ENCODE data around the gene MLF2.
"Not testable (repeated sequence)": the region's sequence is repeated elsewhere in the genome, so short reads cannot be mapped to it uniquely, and the experiment has no call there.

Gene MLF2

GRCh38 chr12:6735448-6736191 is 17.3 kb downstream of the MLF2 start:
- no peaks in the 10 kb centered on the region for H3K27me3 Mint-ChIP-seq
- peaks cover 17% of the 10 kb centered on the region for H3K36me3 Mint-ChIP-seq (ENCODE audit: low read depth)

GRCh38 chr12:6734506-6735387 is 18.2 kb downstream of the MLF2 start:
- Mint-ChIP-seq H3K4me3 (no peak overlapping the region), H3K36me3 (ENCODE audit: low read depth) (peaks cover 24% of the 10 kb centered on the region), H3K4me1 (ENCODE audit: low read depth) (peaks cover 7% of the 10 kb centered on the region), H3K27ac (no peak overlapping the region), H3K9me3 (no peaks in the 10 kb centered on the region), H3K27me3 (no peaks in the 10 kb centered on the region)

More at GRCh38 chr12:6735448-6736191, 17.3 kb downstream of the MLF2 start:
- Mint-ChIP-seq H3K4me3 (no peak overlapping the region), H3K4me1 (ENCODE audit: low read depth) (peaks cover 7% of the 10 kb centered on the region), H3K27ac (peak overlapping the region; percentile 9), H3K9me3 (no peaks in the 10 kb centered on the region)

- Mint-ChIP-seq H3K27ac (no peak overlapping the region), H3K36me3 (ENCODE audit: low read depth) (peaks cover 55% of the 10 kb centered on the region), H3K4me1 (ENCODE audit: low read depth) (peaks cover 8% of the 10 kb centered on the region), H3K9me3 (no peaks in the 10 kb centered on the region), H3K4me3 (no peak overlapping the region), H3K27me3 (no peaks in the 10 kb centered on the region)
These were observed 22.8 kb downstream of the MLF2 start for GRCh38 chr12:6730169-6730568.

GRCh38 chr12:6729186-6729585 is 23.8 kb downstream of the MLF2 start:
- H3K9me3 Mint-ChIP-seq, result no peaks in the 10 kb centered on the region
- H3K27me3 Mint-ChIP-seq, result no peaks in the 10 kb centered on the region
- H3K36me3 Mint-ChIP-seq (ENCODE audit: low read depth), result peaks cover 51% of the 10 kb centered on the region
- no peak overlapping the region for H3K4me3 Mint-ChIP-seq
- peaks cover 17% of the 10 kb centered on the region for H3K4me1 Mint-ChIP-seq (ENCODE audit: low read depth)
- no peak overlapping the region for H3K27ac Mint-ChIP-seq

GRCh38 chr12:6725350-6725749 is 27.6 kb downstream of the MLF2 start:
- H3K27me3 Mint-ChIP-seq, result no peaks in the 10 kb centered on the region
- H3K9me3 Mint-ChIP-seq, result no peaks in the 10 kb centered on the region
- H3K4me1 Mint-ChIP-seq (ENCODE audit: low read depth), result peaks cover 31% of the 10 kb centered on the region
- peak overlapping the region; percentile 69 for H3K27ac Mint-ChIP-seq
- peaks cover 37% of the 10 kb centered on the region for H3K36me3 Mint-ChIP-seq (ENCODE audit: low read depth)
- peak overlapping the region; percentile 88 for H3K4me3 Mint-ChIP-seq

- Mint-ChIP-seq H3K27me3 (no peaks in the 10 kb centered on the region), H3K36me3 (ENCODE audit: low read depth) (peaks cover 27% of the 10 kb centered on the region), H3K27ac (peak overlapping the region; percentile 91), H3K4me3 (peak overlapping the region; percentile 88), H3K4me1 (ENCODE audit: low read depth) (peaks cover 31% of the 10 kb centered on the region), H3K9me3 (no peaks in the 10 kb centered on the region)
These were observed 28.5 kb downstream of the MLF2 start for GRCh38 chr12:6724409-6724797.

GRCh38 chr12:6723607-6724408 is 29.1 kb downstream of the MLF2 start, which contains the start of gene COPS7A:
COPS7A (plus strand) TSS chr12:6724046; CDS start chr12:6724657, 611 bp downstream.
- peak within 1 kb of the TSS; percentile 91 for H3K27ac Mint-ChIP-seq
- peaks cover 31% of the 10 kb centered on the region for H3K4me1 Mint-ChIP-seq (ENCODE audit: low read depth)
- H3K9me3 Mint-ChIP-seq, result no peaks in the 10 kb centered on the region
- no peaks in the 10 kb centered on the region for H3K27me3 Mint-ChIP-seq
- peak within 1 kb of the TSS; percentile 88 for H3K4me3 Mint-ChIP-seq
- H3K36me3 Mint-ChIP-seq (ENCODE audit: low read depth), result peaks cover 21% of the 10 kb centered on the region

GRCh38 chr12:6722863-6723262 is 30.1 kb downstream of the MLF2 start:
- Mint-ChIP-seq H3K9me3 (no peaks in the 10 kb centered on the region), H3K36me3 (ENCODE audit: low read depth) (peaks cover 14% of the 10 kb centered on the region), H3K27me3 (no peaks in the 10 kb centered on the region), H3K27ac (no peak overlapping the region), H3K4me1 (ENCODE audit: low read depth) (peaks cover 31% of the 10 kb centered on the region), H3K4me3 (peak overlapping the region; percentile 88)

GRCh38 chr12:6716874-6717437 is 36.0 kb downstream of the MLF2 start:
- Mint-ChIP-seq H3K36me3 (ENCODE audit: low read depth) (no peaks in the 10 kb centered on the region), H3K4me1 (ENCODE audit: low read depth) (no peaks in the 10 kb centered on the region), H3K27me3 (peaks cover 3% of the 10 kb centered on the region), H3K27ac (no peak overlapping the region), H3K4me3 (no peak overlapping the region), H3K9me3 (no peaks in the 10 kb centered on the region)

- not testable (repeated sequence) for H3K36me3 Mint-ChIP-seq (ENCODE audit: low read depth); H3K27ac Mint-ChIP-seq; H3K27me3 Mint-ChIP-seq; H3K4me3 Mint-ChIP-seq; H3K4me1 Mint-ChIP-seq (ENCODE audit: low read depth); H3K9me3 Mint-ChIP-seq
These were observed 36.7 kb downstream of the MLF2 start for GRCh38 chr12:6716031-6716873.

GRCh38 chr12:6708960-6709394 is 44.0 kb downstream of the MLF2 start:
- Mint-ChIP-seq H3K27ac (peak overlapping the region; percentile 75), H3K4me3 (peak overlapping the region; percentile 64), H3K4me1 (ENCODE audit: low read depth) (peaks cover 6% of the 10 kb centered on the region), H3K27me3 (peaks cover 20% of the 10 kb centered on the region), H3K9me3 (no peaks in the 10 kb centered on the region), H3K36me3 (ENCODE audit: low read depth) (no peaks in the 10 kb centered on the region)

GRCh38 chr12:6708351-6708750 is 44.6 kb downstream of the MLF2 start:
- not testable (repeated sequence) for H3K27ac Mint-ChIP-seq
- peaks cover 24% of the 10 kb centered on the region for H3K27me3 Mint-ChIP-seq

GRCh38 chr12:6703631-6704030 is 49.3 kb downstream of the MLF2 start:
- Mint-ChIP-seq H3K27me3 (peaks cover 55% of the 10 kb centered on the region), H3K27ac (no peak overlapping the region), H3K36me3 (ENCODE audit: low read depth) (no peaks in the 10 kb centered on the region), H3K4me1 (ENCODE audit: low read depth) (peaks cover 19% of the 10 kb centered on the region), H3K4me3 (no peak overlapping the region), H3K9me3 (no peaks in the 10 kb centered on the region)

More at GRCh38 chr12:6708351-6708750, 44.6 kb downstream of the MLF2 start:
- not testable (repeated sequence) for H3K4me3 Mint-ChIP-seq; H3K36me3 Mint-ChIP-seq (ENCODE audit: low read depth); H3K4me1 Mint-ChIP-seq (ENCODE audit: low read depth); H3K9me3 Mint-ChIP-seq
